Measurements from ENCODE around the gene TEX38.
"Not testable (repeated sequence)": the region's sequence is repeated elsewhere in the genome, so short reads cannot be mapped to it uniquely, and the experiment has no call there.

TEX38 gene

GRCh38 chr1:46655848-46656247 lies 15.8 kb upstream of the TEX38 start:
- no peak for DNase-seq (ENCODE audit: low read depth, low spot score)
- no peaks in the 10 kb centered on the region for H3K4me1 ChIP-seq (ENCODE audit: insufficient read depth, insufficient read length)
- H3K27me3 ChIP-seq (ENCODE audit: insufficient read depth, insufficient read length) = no peaks in the 10 kb centered on the region
- H3K36me3 ChIP-seq (ENCODE audit: insufficient read depth, insufficient read length, low read length) = peaks cover 61% of the 10 kb centered on the region
- no peak overlapping the region for H3K9ac ChIP-seq (ENCODE audit: insufficient read length, low read depth)
- peaks cover 4% of the 10 kb centered on the region; the same call in 1 of the 2 replicates for H3K9me3 ChIP-seq (ENCODE audit: insufficient read depth, low read length)
- TF ChIP-seq SUZ12 (IDR thresholded peaks at IDR 0.05; ENCODE audit: extremely low read depth, insufficient read depth, insufficient read length) (no peak), ZNF274 (IDR thresholded peaks at IDR 0.05; ENCODE audit: low read depth, low read length) (no peak), YY1 (IDR thresholded peaks at IDR 0.05; ENCODE audit: insufficient read depth, insufficient read length) (no peak)
- H3K4me3 ChIP-seq (ENCODE audit: insufficient read length, low read depth) = no peak overlapping the region

- H3K4me1 ChIP-seq (ENCODE audit: insufficient read depth, insufficient read length) = no peaks in the 10 kb centered on the region
- DNase-seq (ENCODE audit: low read depth, low spot score) = no peak
- peaks cover 4% of the 10 kb centered on the region; the same call in 1 of the 2 replicates for H3K9me3 ChIP-seq (ENCODE audit: insufficient read depth, low read length)
- no peaks in the 10 kb centered on the region for H3K27me3 ChIP-seq (ENCODE audit: insufficient read depth, insufficient read length)
- H3K4me3 ChIP-seq (ENCODE audit: insufficient read length, low read depth) = no peak overlapping the region
- no peak overlapping the region for H3K9ac ChIP-seq (ENCODE audit: insufficient read length, low read depth)
- H3K36me3 ChIP-seq (ENCODE audit: insufficient read depth, insufficient read length, low read length) = peaks cover 62% of the 10 kb centered on the region
- TF ChIP-seq ZNF274 (IDR thresholded peaks at IDR 0.05; ENCODE audit: low read depth, low read length) (no peak), YY1 (IDR thresholded peaks at IDR 0.05; ENCODE audit: insufficient read depth, insufficient read length) (no peak), SUZ12 (IDR thresholded peaks at IDR 0.05; ENCODE audit: extremely low read depth, insufficient read depth, insufficient read length) (no peak)
These were observed 15.0 kb upstream of the TEX38 start for GRCh38 chr1:46656643-46657042.

GRCh38 chr1:46657775-46658174 lies 13.9 kb upstream of the TEX38 start:
- H3K36me3 ChIP-seq (ENCODE audit: insufficient read depth, insufficient read length, low read length) = peaks cover 55% of the 10 kb centered on the region
- no peak overlapping the region for H3K4me3 ChIP-seq (ENCODE audit: insufficient read length, low read depth)

GRCh38 chr1:46659307-46659870 lies 12.3 kb upstream of the TEX38 start:
- H3K4me1 ChIP-seq (ENCODE audit: insufficient read depth, insufficient read length) = no peaks in the 10 kb centered on the region
- peaks cover 57% of the 10 kb centered on the region for H3K36me3 ChIP-seq (ENCODE audit: insufficient read depth, insufficient read length, low read length)
- no peak overlapping the region for H3K9ac ChIP-seq (ENCODE audit: insufficient read length, low read depth)
- H3K9me3 ChIP-seq (ENCODE audit: insufficient read depth, low read length) = peaks cover 4% of the 10 kb centered on the region; the same call in 1 of the 2 replicates
- no peak for TF ChIP-seq YY1 (IDR thresholded peaks at IDR 0.05; ENCODE audit: insufficient read depth, insufficient read length)
- no peak for TF ChIP-seq ZNF274 (IDR thresholded peaks at IDR 0.05; ENCODE audit: low read depth, low read length)
- no peak for TF ChIP-seq SUZ12 (IDR thresholded peaks at IDR 0.05; ENCODE audit: extremely low read depth, insufficient read depth, insufficient read length)
- no peaks in the 10 kb centered on the region for H3K27me3 ChIP-seq (ENCODE audit: insufficient read depth, insufficient read length)
- no peak for DNase-seq (ENCODE audit: low read depth, low spot score)
- H3K4me3 ChIP-seq (ENCODE audit: insufficient read length, low read depth) = no peak overlapping the region

More at GRCh38 chr1:46657775-46658174, 13.9 kb upstream of the TEX38 start:
- no peak for TF ChIP-seq SUZ12 (IDR thresholded peaks at IDR 0.05; ENCODE audit: extremely low read depth, insufficient read depth, insufficient read length)
- Histone ChIP-seq H3K9me3 (ENCODE audit: insufficient read depth, low read length) (peaks cover 4% of the 10 kb centered on the region; the same call in 1 of the 2 replicates), H3K27me3 (ENCODE audit: insufficient read depth, insufficient read length) (no peaks in the 10 kb centered on the region), H3K4me1 (ENCODE audit: insufficient read depth, insufficient read length) (no peaks in the 10 kb centered on the region), H3K9ac (ENCODE audit: insufficient read length, low read depth) (no peak overlapping the region)
- DNase-seq (ENCODE audit: low read depth, low spot score) = no peak

- peaks cover 60% of the 10 kb centered on the region for H3K36me3 ChIP-seq (ENCODE audit: insufficient read depth, insufficient read length, low read length)
These were observed 11.5 kb upstream of the TEX38 start for GRCh38 chr1:46660116-46660515.

GRCh38 chr1:46662919-46663318 lies 8.7 kb upstream of the TEX38 start:
- not testable (repeated sequence) for H3K4me3 ChIP-seq (ENCODE audit: insufficient read length, low read depth); DNase-seq (ENCODE audit: low read depth, low spot score); H3K27me3 ChIP-seq (ENCODE audit: insufficient read depth, insufficient read length); H3K4me1 ChIP-seq (ENCODE audit: insufficient read depth, insufficient read length); H3K9me3 ChIP-seq (ENCODE audit: insufficient read depth, low read length); H3K9ac ChIP-seq (ENCODE audit: insufficient read length, low read depth)
- peaks cover 44% of the 10 kb centered on the region for H3K36me3 ChIP-seq (ENCODE audit: insufficient read depth, insufficient read length, low read length)

More at GRCh38 chr1:46660116-46660515, 11.5 kb upstream of the TEX38 start:
- not testable (repeated sequence) for H3K9ac ChIP-seq (ENCODE audit: insufficient read length, low read depth); H3K4me1 ChIP-seq (ENCODE audit: insufficient read depth, insufficient read length); H3K4me3 ChIP-seq (ENCODE audit: insufficient read length, low read depth); H3K9me3 ChIP-seq (ENCODE audit: insufficient read depth, low read length); H3K27me3 ChIP-seq (ENCODE audit: insufficient read depth, insufficient read length); DNase-seq (ENCODE audit: low read depth, low spot score)

GRCh38 chr1:46665983-46666382 lies 5.7 kb upstream of the TEX38 start:
- DNase-seq (ENCODE audit: low read depth, low spot score) = no peak
- Histone ChIP-seq H3K4me1 (ENCODE audit: insufficient read depth, insufficient read length) (no peaks in the 10 kb centered on the region), H3K9ac (ENCODE audit: insufficient read length, low read depth) (no peak overlapping the region), H3K9me3 (ENCODE audit: insufficient read depth, low read length) (no peaks in the 10 kb centered on the region), H3K4me3 (ENCODE audit: insufficient read length, low read depth) (no peak overlapping the region), H3K27me3 (ENCODE audit: insufficient read depth, insufficient read length) (peaks cover 11% of the 10 kb centered on the region), H3K36me3 (ENCODE audit: insufficient read depth, insufficient read length, low read length) (peaks cover 28% of the 10 kb centered on the region)
- TF ChIP-seq SUZ12 (IDR thresholded peaks at IDR 0.05; ENCODE audit: extremely low read depth, insufficient read depth, insufficient read length) (no peak), ZNF274 (IDR thresholded peaks at IDR 0.05; ENCODE audit: low read depth, low read length) (no peak), YY1 (IDR thresholded peaks at IDR 0.05; ENCODE audit: insufficient read depth, insufficient read length) (no peak)
